ENCODE results near the gene ZBTB37.

Gene ZBTB37

GRCh38 chr1:173916667-173917066 is 48.5 kb downstream of the ZBTB37 start:
- TF ChIP-seq GATA3 (IDR thresholded peaks at IDR 0.05; ENCODE audit: low read depth, low read length) (no peak), GATA2 (IDR thresholded peaks at IDR 0.05; ENCODE audit: low read depth, low read length) (no peak)

- TF ChIP-seq GATA2 (IDR thresholded peaks at IDR 0.05; ENCODE audit: low read depth, low read length): no peak
- no peak for TF ChIP-seq GATA3 (IDR thresholded peaks at IDR 0.05; ENCODE audit: low read depth, low read length)
Observed at GRCh38 chr1:173917149-173917548, 49.0 kb downstream of the ZBTB37 start, which contains the start of gene SERPINC1. Gene SERPINC1, minus strand, starts transcription at chr1:173917327. Its CDS starts 68 bp downstream, at chr1:173917259.

GRCh38 chr1:173917635-173918493 is 49.7 kb downstream of the ZBTB37 start:
- TF ChIP-seq GATA2 (IDR thresholded peaks at IDR 0.05; ENCODE audit: low read depth, low read length) (no peak), GATA3 (IDR thresholded peaks at IDR 0.05; ENCODE audit: low read depth, low read length) (no peak)

- TF ChIP-seq GATA2 (IDR thresholded peaks at IDR 0.05; ENCODE audit: low read depth, low read length): no peak
- TF ChIP-seq GATA3 (IDR thresholded peaks at IDR 0.05; ENCODE audit: low read depth, low read length): no peak
Observed at GRCh38 chr1:173920861-173921260, 52.7 kb downstream of the ZBTB37 start.

DNA sequence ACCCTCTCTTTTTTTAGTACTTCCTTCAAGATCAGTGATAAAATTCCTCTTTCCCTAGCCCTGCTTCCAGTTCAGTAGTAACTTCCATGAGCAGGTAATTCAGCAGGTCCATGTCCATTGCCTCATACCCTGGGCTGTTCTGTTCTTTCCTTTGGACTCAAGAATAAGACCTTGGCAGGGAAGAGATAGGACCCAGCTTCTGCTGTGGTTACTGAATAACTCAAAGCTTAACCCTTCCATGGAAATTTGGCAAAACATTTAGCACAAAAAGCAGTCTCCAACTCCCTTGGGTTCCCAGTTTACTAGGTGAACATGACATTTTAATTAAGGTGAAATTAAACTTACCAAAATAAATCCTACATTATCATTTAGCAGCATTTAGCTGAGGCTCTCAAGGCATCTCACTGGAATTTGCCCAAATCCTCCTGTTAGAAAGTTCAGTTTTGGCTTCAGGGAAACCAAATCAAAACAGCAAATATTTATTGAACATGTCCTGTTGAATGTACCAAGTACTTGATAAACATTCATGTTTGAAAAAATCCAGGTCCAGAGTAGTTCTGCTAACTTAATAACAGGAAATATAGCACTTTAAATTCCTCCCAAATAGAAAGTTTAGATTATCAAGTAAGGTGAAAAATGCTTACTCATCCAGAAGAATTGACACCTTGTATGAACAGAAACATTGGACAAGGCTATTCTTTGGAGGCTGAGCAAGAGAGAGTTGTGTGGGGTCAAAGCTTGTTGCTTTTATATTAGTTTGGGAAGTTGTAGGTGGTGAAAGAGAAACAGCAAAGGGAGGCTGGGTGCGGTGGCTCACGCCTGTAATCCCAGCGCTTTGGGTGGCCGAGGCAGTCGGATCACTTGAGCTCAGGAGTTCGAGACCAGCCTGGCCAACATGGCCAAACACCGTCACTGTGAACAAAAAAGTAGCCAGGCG is 57.4 kb downstream of the ZBTB37 start:
- TF ChIP-seq GATA2 (IDR thresholded peaks at IDR 0.05; ENCODE audit: low read depth, low read length): no peak
- TF ChIP-seq GATA3 (IDR thresholded peaks at IDR 0.05; ENCODE audit: low read depth, low read length): no peak

- TF ChIP-seq GATA2 (IDR thresholded peaks at IDR 0.05; ENCODE audit: low read depth, low read length) (no peak), GATA3 (IDR thresholded peaks at IDR 0.05; ENCODE audit: low read depth, low read length) (no peak)
Observed at GRCh38 chr1:173934440-173934839, 66.3 kb downstream of the ZBTB37 start.

- TF ChIP-seq GATA3 (IDR thresholded peaks at IDR 0.05; ENCODE audit: low read depth, low read length): no peak
- no peak for TF ChIP-seq GATA2 (IDR thresholded peaks at IDR 0.05; ENCODE audit: low read depth, low read length)
Observed at GRCh38 chr1:173937062-173937461, 68.9 kb downstream of the ZBTB37 start.

GRCh38 chr1:173946380-173946921 is 78.3 kb downstream of the ZBTB37 start:
- no peak for TF ChIP-seq GATA2 (IDR thresholded peaks at IDR 0.05; ENCODE audit: low read depth, low read length)
- TF ChIP-seq GATA3 (IDR thresholded peaks at IDR 0.05; ENCODE audit: low read depth, low read length): no peak

DNA sequence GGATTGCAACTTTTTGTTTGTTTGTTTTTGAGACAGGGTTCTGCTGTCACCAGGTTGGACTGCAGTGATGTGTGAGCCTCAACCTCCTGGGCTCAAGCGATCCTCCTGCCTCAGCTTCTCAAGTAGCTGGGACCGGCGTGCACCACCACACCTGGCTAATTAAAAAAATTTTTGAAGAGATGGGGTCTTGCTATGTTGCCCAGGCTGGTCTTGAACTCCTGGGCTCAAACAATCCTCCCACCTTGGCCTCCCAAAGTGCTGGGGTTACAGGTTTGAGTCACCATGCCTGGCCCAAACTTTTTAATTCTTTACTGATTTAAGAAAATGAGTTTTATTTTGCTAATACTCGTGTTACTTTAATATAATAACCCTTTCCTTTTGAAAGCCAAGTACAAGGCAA is 80.4 kb downstream of the ZBTB37 start:
- no peak for TF ChIP-seq GATA3 (IDR thresholded peaks at IDR 0.05; ENCODE audit: low read depth, low read length)
- no peak for TF ChIP-seq GATA2 (IDR thresholded peaks at IDR 0.05; ENCODE audit: low read depth, low read length)
